Hepatocyte (in vitro differentiated cells): ENCODE measurements around the gene NRXN2. TPM values are rescaled to one million over a fixed set of nuclear protein-coding genes. Genes with fewer than 3 reads are reported as not detected.

Experiments
- DNase-seq: peaks from one replicate; pipeline ENCODE4 v3.0.0-alpha.2; 2016; ENCODE audit warnings: low spot score
- H2AFZ ChIP-seq: fragments of 200-600 bp; sonication (generic); 2 replicates; pipeline ENCODE4 v1.6.0; 2016; ENCODE audit warnings: antibody characterized with exemption, mild to moderate bottlenecking
- H3K27ac ChIP-seq: fragments of 200-600 bp; sonication (generic); 2 replicates; pipeline ENCODE4 v1.5.1; 2016; ENCODE audit warnings: mild to moderate bottlenecking
- H3K27me3 ChIP-seq: fragments of 200-600 bp; sonication (generic); 2 replicates; pipeline ENCODE4 v1.6.1; 2016
- H3K36me3 ChIP-seq: fragments of 200-600 bp; sonication (generic); replicated peaks from 2 replicates; pipeline ENCODE4 v1.5.1; 2016; ENCODE audit warnings: low read depth; ENCODE audit not compliant: insufficient read depth
- H3K4me1 ChIP-seq: fragments of 200-600 bp; sonication (generic); 2 replicates; pipeline ENCODE4 v1.5.1; 2016; ENCODE audit warnings: mild to moderate bottlenecking, moderate library complexity; ENCODE audit not compliant: insufficient read depth
- H3K4me2 ChIP-seq: fragments of 200-600 bp; sonication (generic); 2 replicates; pipeline ENCODE4 v1.6.0; 2016
- H3K4me3 ChIP-seq: fragments of 200-600 bp; sonication (generic); 2 replicates; pipeline ENCODE4 v1.5.1; 2016; ENCODE audit warnings: mild to moderate bottlenecking
- H3K79me2 ChIP-seq: fragments of 200-600 bp; sonication (generic); 2 replicates; pipeline ENCODE4 v1.6.0; 2017; ENCODE audit warnings: mild to moderate bottlenecking
- H3K9me2 ChIP-seq: fragments of 200-600 bp; sonication (generic); replicated peaks from 2 replicates; pipeline ENCODE4 v1.6.0; 2017; ENCODE audit warnings: mild to moderate bottlenecking; ENCODE audit not compliant: insufficient read depth
- H3K9me3 ChIP-seq: fragments of 200-600 bp; sonication (generic); 2 replicates; pipeline ENCODE4 v1.5.1; 2016; ENCODE audit warnings: low read depth, mild to moderate bottlenecking
- H4K20me1 ChIP-seq: fragments of 200-600 bp; sonication (generic); 2 replicates; pipeline ENCODE4 v1.6.0; 2016; ENCODE audit warnings: mild to moderate bottlenecking; ENCODE audit not compliant: insufficient read depth, poor library complexity, severe bottlenecking
- EZH2 ChIP-seq: fragments of 200-600 bp; sonication (generic); IDR thresholded peaks from 2 replicates; pipeline ENCODE4 v1.6.1; 2016; ENCODE audit warnings: antibody characterized with exemption, mild to moderate bottlenecking, borderline replicate concordance
- EZH2phosphoT487 ChIP-seq: fragments of 200-600 bp; sonication (generic); IDR thresholded peaks from one replicate; pipeline ENCODE4 v1.6.1; 2018; ENCODE audit warnings: antibody characterized with exemption, mild to moderate bottlenecking, low read depth, moderate library complexity; ENCODE audit not compliant: unreplicated experiment, severe bottlenecking
- WGBS: methylation state at CpG from one replicate; pipeline ENCODE4 v1.1.6; 2016; ENCODE audit warnings: low lambda C conversion rate; ENCODE audit errors: missing lambda C conversion rate; 5-methylcytosine and 5-hydroxymethylcytosine counted together
- polyA plus RNA-seq: library from polyadenylated mRNA; unstranded; fragments of >200 nt; fragmentation: Nextera tagmentation; extraction: Ambion mirVana; gene quantifications from 2 replicates; pipeline ENCODE4 v1.2.1, GENCODE V29; 2016
- total RNA-seq: library from RNA; depleted of rRNA; stranded (reverse); fragments of >200 nt; gene quantifications from 2 replicates; pipeline ENCODE4 v1.2.3, GENCODE V29; 2014
- TF ChIP-seq, protein P1 (sequence below): fragments of 200-600 bp; sonication (generic); IDR thresholded peaks from 2 replicates; pipeline ENCODE4 v1.5.1; 2016; ENCODE audit warnings: antibody characterized with exemption, mild to moderate bottlenecking; ENCODE audit not compliant: poor library complexity

NRXN2 gene
- total and polyA plus RNA-seq, 2 experiments from 2014 or later: 0.83 to 1.7 TPM

DNA sequence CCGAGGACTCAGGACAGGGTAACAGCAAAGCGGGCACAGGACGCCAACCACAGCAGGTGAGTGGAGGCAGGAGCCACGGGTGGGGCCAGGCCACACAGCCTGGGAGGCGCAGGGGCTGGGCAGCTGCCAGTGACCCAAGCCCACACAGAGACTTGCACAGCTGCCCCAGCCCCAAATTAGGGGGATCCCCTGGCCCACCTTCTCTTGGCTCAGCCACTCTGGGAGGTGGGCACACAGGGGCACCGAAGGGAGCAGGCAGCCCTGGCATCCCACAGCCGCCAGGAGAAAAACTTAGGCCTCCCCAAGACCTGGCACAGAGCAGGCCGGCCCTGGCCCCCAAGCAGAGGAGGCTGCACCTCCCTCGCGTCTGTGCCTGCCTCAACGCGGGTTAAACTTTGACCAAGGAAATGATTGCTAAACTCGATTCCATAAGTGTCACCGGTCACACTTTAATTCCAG lies 132.2 kb downstream of the NRXN2 start, which contains the start of gene SLC22A12:
Gene SLC22A12 (plus strand): TSS at position 458 of the 459 bp plus-strand sequence. CDS start 337 bp downstream, outside the sequence.
- Histone ChIP-seq H4K20me1 (no peaks in the 10 kb centered on the region), H3K9me2 (no peaks in the 10 kb centered on the region), H3K36me3 (no peaks in the 10 kb centered on the region), H3K79me2 (no peaks in the 10 kb centered on the region), H3K27me3 (no peaks in the 10 kb centered on the region), H3K27ac (no peak within 1 kb of the TSS), H2AFZ (no peak within 1 kb of the TSS), H3K4me3 (no peak within 1 kb of the TSS), H3K4me2 (no peak within 1 kb of the TSS), H3K4me1 (no peaks in the 10 kb centered on the region), H3K9me3 (no peaks in the 10 kb centered on the region)
- WGBS: 80% methylated on average over 14 of the region's 14 CpGs
- TF ChIP-seq EZH2phosphoT487: no peak
- no peak for TF ChIP-seq EZH2
- TF ChIP-seq, protein P1, sequence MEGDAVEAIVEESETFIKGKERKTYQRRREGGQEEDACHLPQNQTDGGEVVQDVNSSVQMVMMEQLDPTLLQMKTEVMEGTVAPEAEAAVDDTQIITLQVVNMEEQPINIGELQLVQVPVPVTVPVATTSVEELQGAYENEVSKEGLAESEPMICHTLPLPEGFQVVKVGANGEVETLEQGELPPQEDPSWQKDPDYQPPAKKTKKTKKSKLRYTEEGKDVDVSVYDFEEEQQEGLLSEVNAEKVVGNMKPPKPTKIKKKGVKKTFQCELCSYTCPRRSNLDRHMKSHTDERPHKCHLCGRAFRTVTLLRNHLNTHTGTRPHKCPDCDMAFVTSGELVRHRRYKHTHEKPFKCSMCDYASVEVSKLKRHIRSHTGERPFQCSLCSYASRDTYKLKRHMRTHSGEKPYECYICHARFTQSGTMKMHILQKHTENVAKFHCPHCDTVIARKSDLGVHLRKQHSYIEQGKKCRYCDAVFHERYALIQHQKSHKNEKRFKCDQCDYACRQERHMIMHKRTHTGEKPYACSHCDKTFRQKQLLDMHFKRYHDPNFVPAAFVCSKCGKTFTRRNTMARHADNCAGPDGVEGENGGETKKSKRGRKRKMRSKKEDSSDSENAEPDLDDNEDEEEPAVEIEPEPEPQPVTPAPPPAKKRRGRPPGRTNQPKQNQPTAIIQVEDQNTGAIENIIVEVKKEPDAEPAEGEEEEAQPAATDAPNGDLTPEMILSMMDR: no peak
- DNase-seq: no peak

DNA sequence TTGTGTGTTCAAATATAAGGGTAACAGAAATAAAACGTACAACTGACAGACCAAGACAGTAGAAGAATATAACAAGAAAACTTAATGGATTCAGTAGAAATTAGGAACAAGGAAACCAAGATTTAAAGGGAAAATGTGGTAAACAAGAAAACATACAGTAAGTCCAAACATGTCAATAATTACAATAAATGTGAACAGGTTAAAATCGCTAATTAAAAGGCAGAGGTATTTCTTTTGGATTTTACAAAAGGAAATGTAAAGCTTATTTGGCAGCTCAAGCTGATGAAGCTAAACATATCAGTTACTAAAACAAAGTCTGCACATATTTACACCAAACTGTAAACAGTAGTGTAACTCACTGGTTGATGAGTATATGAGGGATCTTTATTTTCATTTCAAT lies 134.3 kb downstream of the NRXN2 start:
- H3K9me2 ChIP-seq: no peaks in the 10 kb centered on the region
- H3K36me3 ChIP-seq: no peaks in the 10 kb centered on the region
- TF ChIP-seq EZH2: no peak
- no peak for TF ChIP-seq EZH2phosphoT487
- TF ChIP-seq, protein P1: no peak
- 96% methylated on average over 2 of the region's 2 CpGs for WGBS
- no peaks in the 10 kb centered on the region for H3K9me3 ChIP-seq
- H3K79me2 ChIP-seq: no peaks in the 10 kb centered on the region
- no peaks in the 10 kb centered on the region for H3K27me3 ChIP-seq
- DNase-seq: no peak
- H3K4me1 ChIP-seq: no peaks in the 10 kb centered on the region
- H2AFZ ChIP-seq: no peak overlapping the region
- H3K4me2 ChIP-seq: no peak overlapping the region
- H3K27ac ChIP-seq: no peak overlapping the region
- no peaks in the 10 kb centered on the region for H4K20me1 ChIP-seq
- no peak overlapping the region for H3K4me3 ChIP-seq

DNA sequence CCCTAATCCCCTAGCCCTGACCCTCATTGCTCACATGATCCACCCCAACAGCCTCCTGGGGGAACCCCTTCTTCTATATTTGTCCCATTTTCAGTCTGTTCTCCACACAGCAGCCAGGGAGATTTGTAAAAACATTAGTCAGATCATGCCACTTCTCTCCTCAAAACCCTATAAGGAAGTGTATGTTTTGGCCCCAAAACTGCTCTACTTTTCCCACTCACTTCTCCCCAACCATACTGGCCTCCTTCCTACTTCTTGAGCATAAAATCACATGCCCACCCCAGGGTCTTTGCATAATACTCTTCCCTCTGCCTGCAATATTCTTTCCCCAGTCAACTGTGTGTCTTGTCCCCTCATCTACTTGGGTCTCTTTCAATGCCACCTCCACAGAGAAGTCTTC lies 136.6 kb downstream of the NRXN2 start:
- Histone ChIP-seq H2AFZ (no peak overlapping the region), H3K9me2 (no peaks in the 10 kb centered on the region), H3K4me2 (no peak overlapping the region), H3K79me2 (no peaks in the 10 kb centered on the region), H3K4me3 (no peak overlapping the region), H3K9me3 (no peaks in the 10 kb centered on the region), H3K36me3 (no peaks in the 10 kb centered on the region), H3K27me3 (no peaks in the 10 kb centered on the region), H4K20me1 (no peaks in the 10 kb centered on the region), H3K4me1 (no peaks in the 10 kb centered on the region), H3K27ac (no peak overlapping the region)
- DNase-seq: no peak
- TF ChIP-seq EZH2 (no peak), EZH2phosphoT487 (no peak)

DNA sequence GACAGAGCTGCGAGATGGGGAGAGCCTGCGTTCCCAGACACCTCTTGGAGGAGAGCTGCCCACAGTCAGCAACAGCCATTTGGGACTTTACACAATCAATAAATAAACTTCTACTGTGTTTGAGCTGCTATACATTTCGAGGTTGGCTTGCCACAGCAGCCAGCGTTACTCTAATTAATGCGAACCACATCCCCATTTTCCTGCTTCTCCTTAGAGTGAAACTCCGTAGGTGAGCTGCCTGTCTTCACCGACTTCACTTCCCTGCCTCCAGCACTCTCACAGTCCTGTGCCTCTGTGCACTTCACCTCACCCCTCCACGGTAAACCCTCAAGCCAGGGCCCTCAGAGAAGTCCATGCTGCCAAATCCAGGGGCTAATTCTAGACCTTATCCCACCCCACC lies 137.8 kb downstream of the NRXN2 start:
- 80% methylated on average over 8 of the region's 8 CpGs for WGBS
- Histone ChIP-seq H3K9me2 (no peaks in the 10 kb centered on the region), H3K79me2 (no peaks in the 10 kb centered on the region), H2AFZ (no peak overlapping the region), H3K4me1 (no peaks in the 10 kb centered on the region), H3K36me3 (no peaks in the 10 kb centered on the region), H3K9me3 (no peaks in the 10 kb centered on the region), H3K27me3 (no peaks in the 10 kb centered on the region), H3K27ac (no peak overlapping the region), H3K4me3 (no peak overlapping the region), H4K20me1 (no peaks in the 10 kb centered on the region), H3K4me2 (no peak overlapping the region)
- no peak for DNase-seq
- TF ChIP-seq, protein P1: no peak
- no peak for TF ChIP-seq EZH2
- TF ChIP-seq EZH2phosphoT487: no peak
